Esophagus muscularis mucosa (tissue), 4 donors: ENCODE measurements around the gene MAPK8.

ENCODE experiments used
- CTCF ChIP-seq, 3 experiments: fragments of 200-600 bp in 2 of 3; fragments of 450-650 bp in 1 of 3; sonication (generic) in 2 of 3; IDR thresholded peaks; one replicate each; pipeline ENCODE4 v1.5.1; 2017 to 2019; ENCODE audit warnings: antibody characterized with exemption in 3 of 3, mild to moderate bottlenecking in 2 of 3, moderate library complexity in 1 of 3
- EP300 ChIP-seq: sonication (generic); formaldehyde crosslinking; IDR thresholded peaks from one replicate; pipeline ENCODE4 v1.6.1; 2017; ENCODE audit warnings: antibody characterized with exemption
- POLR2A ChIP-seq: fragments of 450-650 bp; IDR thresholded peaks from one replicate; pipeline ENCODE4 v1.6.1; 2017; ENCODE audit warnings: antibody characterized with exemption, moderate library complexity, mild to moderate bottlenecking, low read depth

GRCh38 chr10:48439031-48439430 is 132.6 kb downstream of the MAPK8 start:
- TF ChIP-seq POLR2A (no peak), CTCF (IDR thresholded peaks at IDR 0.05) (no peak), EP300 (no peak)
